ENCODE data around the gene DIP2B.

DNA sequence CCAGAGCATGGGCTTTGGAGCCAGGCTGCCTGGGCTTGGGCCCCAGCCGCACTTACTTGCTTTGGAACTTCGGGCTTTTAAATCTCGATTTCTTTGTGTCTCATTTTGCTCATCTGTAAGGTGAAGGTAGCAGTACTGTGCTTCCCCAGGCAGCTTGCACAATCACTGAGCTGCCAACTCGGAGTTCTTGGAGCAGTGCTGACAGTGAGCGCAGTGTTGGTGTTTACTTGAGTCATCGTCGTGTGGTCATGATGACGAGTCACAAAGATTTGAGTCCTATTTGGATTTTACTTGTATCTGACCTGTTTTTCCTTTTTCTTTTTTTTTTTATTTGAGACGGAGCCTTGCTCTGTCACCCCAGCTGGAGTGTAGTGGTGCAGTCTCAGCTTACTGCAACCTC is 227.8 kb downstream of the DIP2B start:
- TF ChIP-seq CTCF (IDR thresholded peaks at IDR 0.05; ENCODE audit: insufficient read depth, low read length, poor library complexity, severe bottlenecking) (no peak), EZH2phosphoT487 (conservative IDR thresholded peaks at IDR 0.05; ENCODE audit: low read length) (no peak)

Measured in SU-DHL-6 (cell line).